GM21529 (cell line): ENCODE data around the gene OR2AE1.

Experiments
- ATAC-seq: cut with Tn5 transposase; IDR thresholded peaks from one replicate; pipeline ENCODE4 v1.9.1; 2021; ENCODE audit not compliant: unreplicated experiment

Gene OR2AE1

GRCh38 chr7:99860281-99861127 lies 16.3 kb downstream of the OR2AE1 start:
- no peak for ATAC-seq

- no peak for ATAC-seq
Observed at GRCh38 chr7:99855236-99855635, 21.6 kb downstream of the OR2AE1 start.

- ATAC-seq: no peak
Observed at GRCh38 chr7:99848420-99849216, 28.2 kb downstream of the OR2AE1 start.

GRCh38 chr7:99844328-99844727 lies 32.5 kb downstream of the OR2AE1 start:
- no peak for ATAC-seq

- ATAC-seq: no peak
Observed at GRCh38 chr7:99843808-99844207, 33.0 kb downstream of the OR2AE1 start.

- no peak for ATAC-seq
Observed at GRCh38 chr7:99842926-99843325, 33.9 kb downstream of the OR2AE1 start.

GRCh38 chr7:99840136-99840869 lies 36.5 kb downstream of the OR2AE1 start:
- ATAC-seq: no peak

GRCh38 chr7:99839287-99840021 lies 37.4 kb downstream of the OR2AE1 start:
- ATAC-seq: no peak

- peak; percentile 51 for ATAC-seq
Observed at GRCh38 chr7:99837649-99838361, 39.0 kb downstream of the OR2AE1 start.

- no peak for ATAC-seq
Observed at GRCh38 chr7:99835189-99835588, 41.6 kb downstream of the OR2AE1 start.

GRCh38 chr7:99834382-99834781 lies 42.5 kb downstream of the OR2AE1 start:
- ATAC-seq: no peak

GRCh38 chr7:99833289-99833877 lies 43.5 kb downstream of the OR2AE1 start:
- ATAC-seq: no peak

GRCh38 chr7:99831595-99831994 lies 45.2 kb downstream of the OR2AE1 start:
- no peak for ATAC-seq

- no peak for ATAC-seq
Observed at GRCh38 chr7:99829524-99830160, 47.2 kb downstream of the OR2AE1 start.

- no peak for ATAC-seq
Observed at GRCh38 chr7:99828811-99829210, 48.0 kb downstream of the OR2AE1 start.

- no peak for ATAC-seq
Observed at GRCh38 chr7:99827040-99827778, 49.6 kb downstream of the OR2AE1 start.
